Stimulated activated CD8-positive, alpha-beta memory T cell treated with anti-CD3 and anti-CD28 coated beads, Interleukin-7, amount 100 ng/mL, for 4 hours (primary cell): ENCODE results near the gene MBTPS1.

Experiments
- DNase-seq, 2 donors: peaks; one replicate each; pipeline ENCODE4 v3.0.0-alpha.2; 2020; ENCODE audit warnings: low read depth in 2 of 2

MBTPS1 gene

DNA sequence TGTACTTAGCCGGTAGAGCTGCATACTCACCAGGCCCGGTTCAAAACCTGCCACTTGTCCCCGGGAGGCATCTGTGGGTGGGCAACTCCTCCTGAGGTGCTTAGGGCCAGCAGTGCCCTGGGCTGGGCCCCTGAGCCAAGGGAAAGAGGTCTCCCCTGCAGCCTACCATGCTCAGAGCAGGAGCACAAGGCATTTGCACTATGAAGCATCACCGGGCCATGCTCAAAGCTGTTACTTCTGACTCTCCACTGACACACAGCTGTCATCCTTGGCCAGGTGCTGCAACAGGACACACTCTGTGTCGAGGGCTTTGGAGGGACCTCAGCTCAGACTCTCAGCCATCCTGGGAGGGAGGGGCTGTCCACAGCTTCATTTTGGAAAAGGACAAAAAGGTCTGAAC is 111.4 kb downstream of the MBTPS1 start:
- no peak for DNase-seq

DNA sequence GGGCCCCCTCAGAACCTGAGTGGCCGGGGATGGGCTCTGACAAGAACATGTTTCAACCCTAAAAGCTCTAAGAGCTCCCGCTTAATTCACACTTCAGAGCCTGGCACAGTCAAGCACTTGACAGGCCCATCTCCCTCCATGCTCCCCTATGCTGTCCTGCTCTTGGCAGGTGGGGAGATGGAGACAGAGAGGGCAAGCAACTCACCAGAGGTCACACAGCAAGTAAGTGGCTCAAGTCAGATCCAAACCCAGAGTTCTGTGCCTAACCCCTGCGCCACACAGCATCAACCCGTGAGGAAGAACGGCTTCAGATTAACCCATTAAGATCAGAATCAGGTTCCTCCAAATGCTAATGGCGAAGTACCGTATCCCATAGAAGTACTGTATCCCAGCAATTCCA is 112.3 kb downstream of the MBTPS1 start:
- no peak for DNase-seq
